ENCODE results near the gene LAMC3. TPM values are rescaled to one million over a fixed set of nuclear protein-coding genes. Genes with fewer than 3 reads are reported as not detected.

LAMC3 gene
- total and polyA plus RNA-seq, 9 of the 15 experiments (the other 6 are each of a cell fraction or from before 2014, with no cell fraction given), result 0.10 TPM; not detected in 8

GRCh38 chr9:131048332-131048731 is 39.4 kb downstream of the LAMC3 start:
- ATAC-seq, result no peak
- Histone ChIP-seq H2AFZ (ENCODE audit: low read depth, low read length) (no peak overlapping the region), H3K9me1 (ENCODE audit: control insufficient read depth, insufficient read depth, low read length) (peaks cover 4% of the 10 kb centered on the region), H4K20me1 (replicated peaks; ENCODE audit: control insufficient read depth, insufficient read depth, low read length) (peaks cover 37% of the 10 kb centered on the region), H3K4me1 (replicated peaks in 1 of 2; ENCODE audit: control insufficient read depth in 2 of 2, insufficient read depth in 2 of 2, low read length in 2 of 2) (peaks cover 0 to 33% of the 10 kb centered on the region in 2 experiments; a peak in 3 of 5 replicates), H3K27ac (ENCODE audit: extremely low read depth, low read depth, low read length) (no peak overlapping the region), H3K27me3 (ENCODE audit: control insufficient read depth in 2 of 2, insufficient read depth in 2 of 2, low read length in 2 of 2) (peaks cover 58 to 73% of the 10 kb centered on the region in 2 experiments), H3K36me3 (ENCODE audit: control insufficient read depth, insufficient read depth, low read length) (no peaks in the 10 kb centered on the region), H3K79me2 (ENCODE audit: control insufficient read depth, insufficient read depth, low read length) (no peaks in the 10 kb centered on the region), H3K4me2 (ENCODE audit: insufficient read depth, low read length) (no peak overlapping the region), H3K9ac (ENCODE audit: insufficient read depth in 1 of 2, low read depth in 2 of 2, low read length in 2 of 2) (peak overlapping the region in 1 of 2 experiments; percentile 39; a peak in 2 of 4 replicates), H3K4me3 (no peak overlapping the region), H3K9me3 (replicated peaks; ENCODE audit: control insufficient read depth, insufficient read depth, low read depth, low read length) (no peaks in the 10 kb centered on the region)
- no peak for FAIRE-seq
- intact Hi-C loops (cut with micrococcal nuclease), result no loop called here
- TF ChIP-seq MLX (CRISPR knock-in tag; conservative IDR thresholded peaks at IDR 0.05), result 0 out of 4 replicates have a peak, but pooled peaks of 1 of the 2 experiments have one; percentile 41
- TF ChIP-seq ZNF282 (CRISPR knock-in tag; IDR thresholded peaks at IDR 0.05), result no peak
- TF ChIP-seq TOE1 (IDR thresholded peaks at IDR 0.05; ENCODE audit: borderline replicate concordance), result no peak
- TF ChIP-seq TOE1 (CRISPR knock-in tag; IDR thresholded peaks at IDR 0.05; ENCODE audit: borderline replicate concordance, low read depth), result no peak
- TF ChIP-seq, protein P1, sequence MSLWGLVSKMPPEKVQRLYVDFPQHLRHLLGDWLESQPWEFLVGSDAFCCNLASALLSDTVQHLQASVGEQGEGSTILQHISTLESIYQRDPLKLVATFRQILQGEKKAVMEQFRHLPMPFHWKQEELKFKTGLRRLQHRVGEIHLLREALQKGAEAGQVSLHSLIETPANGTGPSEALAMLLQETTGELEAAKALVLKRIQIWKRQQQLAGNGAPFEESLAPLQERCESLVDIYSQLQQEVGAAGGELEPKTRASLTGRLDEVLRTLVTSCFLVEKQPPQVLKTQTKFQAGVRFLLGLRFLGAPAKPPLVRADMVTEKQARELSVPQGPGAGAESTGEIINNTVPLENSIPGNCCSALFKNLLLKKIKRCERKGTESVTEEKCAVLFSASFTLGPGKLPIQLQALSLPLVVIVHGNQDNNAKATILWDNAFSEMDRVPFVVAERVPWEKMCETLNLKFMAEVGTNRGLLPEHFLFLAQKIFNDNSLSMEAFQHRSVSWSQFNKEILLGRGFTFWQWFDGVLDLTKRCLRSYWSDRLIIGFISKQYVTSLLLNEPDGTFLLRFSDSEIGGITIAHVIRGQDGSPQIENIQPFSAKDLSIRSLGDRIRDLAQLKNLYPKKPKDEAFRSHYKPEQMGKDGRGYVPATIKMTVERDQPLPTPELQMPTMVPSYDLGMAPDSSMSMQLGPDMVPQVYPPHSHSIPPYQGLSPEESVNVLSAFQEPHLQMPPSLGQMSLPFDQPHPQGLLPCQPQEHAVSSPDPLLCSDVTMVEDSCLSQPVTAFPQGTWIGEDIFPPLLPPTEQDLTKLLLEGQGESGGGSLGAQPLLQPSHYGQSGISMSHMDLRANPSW (CRISPR knock-in tag; IDR thresholded peaks at IDR 0.05), result peak; percentile 88; the same call in 1 of the 2 replicates
- BruUV-seq (replicated peaks), result no TSS peak
- ChIA-PET POLR2A (interaction anchor here (0.6 to 99.3 kb wide), 8 partner anchors 9 to 545 kb away, joined by 3 to 3336 read pairs (median 6); partner anchors contain the start of genes AIF1L and NUP214), CTCF (ENCODE audit: low intra/inter-chr PET ratio) (interaction anchor here (3.0 to 8.2 kb wide), 2 partner anchors 50 to 179 kb away, joined by 11 to 201 read pairs; no protein-coding TSS in a partner anchor)
- in situ Hi-C loops (cut with MboI), result no loop called here
- WGBS (ENCODE audit: insufficient coverage, low coverage, missing lambda C conversion rate), result 7% methylated on average over 6 of the region's 6 CpGs
- no peak for DNase-seq (ENCODE audit: extremely low read depth in 1 of 4, low spot score in 3 of 4)

Measured in K562 (cell line).